Measurements from ENCODE around the gene UXT. TPM values are rescaled to one million over a fixed set of nuclear protein-coding genes. Genes with fewer than 3 reads are reported as not detected.

The UXT gene
- total and polyA plus RNA-seq, 8 donors = 2.9 to 320 (median 90.0) TPM

- no peak for DNase-seq
- Histone ChIP-seq H3K4me1 (peaks cover 0 to 14% (median 12%) of the 10 kb centered on the region in 4 donors), H3K36me3 (no peaks in the 10 kb centered on the region), H3K27ac (no peak overlapping the region), H3K4me3 (no peak overlapping the region), H3K27me3 (peaks cover 0 to 22% (median 12%) of the 10 kb centered on the region in 3 donors), H3K9me3 (no peaks in the 10 kb centered on the region)
- 39 to 62% (median 49%) methylated on average over 7 to 9 of the region's 9 CpGs for WGBS, 5 donors
- intact Hi-C loops (cut with DNase I; ENCODE audit: low total_unique reads) = no loop called here
- no peak for TF ChIP-seq POLR2AphosphoS5 (IDR thresholded peaks at IDR 0.05)
Measured at GRCh38 chrX:47620303-47620685, 38.7 kb downstream of the UXT start.

- H3K4me1 ChIP-seq = peaks cover 0 to 14% (median 12%) of the 10 kb centered on the region in 4 donors
- H3K4me3 ChIP-seq = peak within 1 kb of the TSS; percentile 28 to 43 (median 34)
- H3K9me3 ChIP-seq = no peaks in the 10 kb centered on the region
- H3K36me3 ChIP-seq = no peaks in the 10 kb centered on the region
- intact Hi-C loops (cut with DNase I; ENCODE audit: low total_unique reads) = no loop called here
- peak; percentile 76 to 95 for DNase-seq
- peak within 1 kb of the TSS in 1 of 5 donors; percentile 1 for H3K27ac ChIP-seq
- peaks cover 0 to 22% (median 12%) of the 10 kb centered on the region in 3 donors for H3K27me3 ChIP-seq
- WGBS, 5 donors = 3 to 60% (median 6%) methylated on average over 26 to 76 of the region's 88 CpGs
- no peak for TF ChIP-seq EP300 (IDR thresholded peaks at IDR 0.05)
- TF ChIP-seq, protein P1, sequence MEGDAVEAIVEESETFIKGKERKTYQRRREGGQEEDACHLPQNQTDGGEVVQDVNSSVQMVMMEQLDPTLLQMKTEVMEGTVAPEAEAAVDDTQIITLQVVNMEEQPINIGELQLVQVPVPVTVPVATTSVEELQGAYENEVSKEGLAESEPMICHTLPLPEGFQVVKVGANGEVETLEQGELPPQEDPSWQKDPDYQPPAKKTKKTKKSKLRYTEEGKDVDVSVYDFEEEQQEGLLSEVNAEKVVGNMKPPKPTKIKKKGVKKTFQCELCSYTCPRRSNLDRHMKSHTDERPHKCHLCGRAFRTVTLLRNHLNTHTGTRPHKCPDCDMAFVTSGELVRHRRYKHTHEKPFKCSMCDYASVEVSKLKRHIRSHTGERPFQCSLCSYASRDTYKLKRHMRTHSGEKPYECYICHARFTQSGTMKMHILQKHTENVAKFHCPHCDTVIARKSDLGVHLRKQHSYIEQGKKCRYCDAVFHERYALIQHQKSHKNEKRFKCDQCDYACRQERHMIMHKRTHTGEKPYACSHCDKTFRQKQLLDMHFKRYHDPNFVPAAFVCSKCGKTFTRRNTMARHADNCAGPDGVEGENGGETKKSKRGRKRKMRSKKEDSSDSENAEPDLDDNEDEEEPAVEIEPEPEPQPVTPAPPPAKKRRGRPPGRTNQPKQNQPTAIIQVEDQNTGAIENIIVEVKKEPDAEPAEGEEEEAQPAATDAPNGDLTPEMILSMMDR (IDR thresholded peaks at IDR 0.05) = peak in 3 of 7 experiments; percentile 18 to 26 (median 22)
- peak in 1 of 3 donors; percentile 58 for TF ChIP-seq POLR2AphosphoS5 (IDR thresholded peaks at IDR 0.05)
Measured at GRCh38 chrX:47619486-47620302, 39.3 kb downstream of the UXT start, which contains the start of gene SYN1. TSS of gene SYN1 (minus strand) at chrX:47619857. CDS start at chrX:47619728, 129 bp downstream.

GRCh38 chrX:47618923-47619485, 40.0 kb downstream of the UXT start:
- 36 to 68% (median 54%) methylated on average over 11 to 32 of the region's 32 CpGs for WGBS, 5 donors
- H3K27ac ChIP-seq = no peak overlapping the region
- peaks cover 0 to 18% (median 13%) of the 10 kb centered on the region in 3 donors for H3K27me3 ChIP-seq
- H3K4me3 ChIP-seq = peak overlapping the region in 3 of 4 donors; percentile 30 to 43 (median 39)
- H3K9me3 ChIP-seq = no peaks in the 10 kb centered on the region
- peaks cover 0 to 13% (median 11%) of the 10 kb centered on the region in 4 donors for H3K4me1 ChIP-seq
- no peak for DNase-seq
- intact Hi-C loops (cut with DNase I; ENCODE audit: low total_unique reads) = no loop called here
- no peaks in the 10 kb centered on the region for H3K36me3 ChIP-seq
- TF ChIP-seq POLR2A (IDR thresholded peaks at IDR 0.05) (no peak), EP300 (IDR thresholded peaks at IDR 0.05) (no peak), POLR2AphosphoS5 (IDR thresholded peaks at IDR 0.05) (no peak)
- TF ChIP-seq, protein P1 (IDR thresholded peaks at IDR 0.05) = no peak

GRCh38 chrX:47614618-47615017, 44.4 kb downstream of the UXT start:
- TF ChIP-seq, protein P1 (IDR thresholded peaks at IDR 0.05) = no peak
- TF ChIP-seq EP300 (IDR thresholded peaks at IDR 0.05) = no peak
- TF ChIP-seq POLR2A (IDR thresholded peaks at IDR 0.05) = no peak
- no peak for TF ChIP-seq POLR2AphosphoS5 (IDR thresholded peaks at IDR 0.05)
- intact Hi-C loops (cut with DNase I; ENCODE audit: low total_unique reads) = no loop called here
- peaks cover 0 to 10% (median 10%) of the 10 kb centered on the region in 3 donors for H3K27me3 ChIP-seq
- H3K36me3 ChIP-seq = no peaks in the 10 kb centered on the region
- H3K4me3 ChIP-seq = no peak overlapping the region
- WGBS, 5 donors = 68 to 87% (median 79%) methylated on average over 4 to 5 of the region's 5 CpGs
- peaks cover 0 to 6% (median 5%) of the 10 kb centered on the region in 4 donors for H3K4me1 ChIP-seq
- DNase-seq = no peak
- H3K27ac ChIP-seq = no peak overlapping the region
- peaks cover 0 to 7% (median 0%) of the 10 kb centered on the region in 4 donors for H3K9me3 ChIP-seq
